ENCODE measurements around the gene CD1E. TPM values are rescaled to one million over a fixed set of nuclear protein-coding genes. Genes with fewer than 3 reads are reported as not detected.

CD1E gene
- total RNA-seq, 1 donor from 2014 or later = not detected

- H3K36me3 Mint-ChIP-seq = no peaks in the 10 kb centered on the region
- no peak overlapping the region for H3K4me3 Mint-ChIP-seq
- H3K4me1 Mint-ChIP-seq (ENCODE audit: unreplicated experiment) = no peaks in the 10 kb centered on the region
- no peak for DNase-seq (ENCODE audit: extremely low spot score, unreplicated experiment)
- peaks cover 6% of the 10 kb centered on the region for H3K27me3 Mint-ChIP-seq
- no peak overlapping the region for H3K27ac Mint-ChIP-seq
- no peaks in the 10 kb centered on the region for H3K9me3 Mint-ChIP-seq
- TF ChIP-seq, protein P1, sequence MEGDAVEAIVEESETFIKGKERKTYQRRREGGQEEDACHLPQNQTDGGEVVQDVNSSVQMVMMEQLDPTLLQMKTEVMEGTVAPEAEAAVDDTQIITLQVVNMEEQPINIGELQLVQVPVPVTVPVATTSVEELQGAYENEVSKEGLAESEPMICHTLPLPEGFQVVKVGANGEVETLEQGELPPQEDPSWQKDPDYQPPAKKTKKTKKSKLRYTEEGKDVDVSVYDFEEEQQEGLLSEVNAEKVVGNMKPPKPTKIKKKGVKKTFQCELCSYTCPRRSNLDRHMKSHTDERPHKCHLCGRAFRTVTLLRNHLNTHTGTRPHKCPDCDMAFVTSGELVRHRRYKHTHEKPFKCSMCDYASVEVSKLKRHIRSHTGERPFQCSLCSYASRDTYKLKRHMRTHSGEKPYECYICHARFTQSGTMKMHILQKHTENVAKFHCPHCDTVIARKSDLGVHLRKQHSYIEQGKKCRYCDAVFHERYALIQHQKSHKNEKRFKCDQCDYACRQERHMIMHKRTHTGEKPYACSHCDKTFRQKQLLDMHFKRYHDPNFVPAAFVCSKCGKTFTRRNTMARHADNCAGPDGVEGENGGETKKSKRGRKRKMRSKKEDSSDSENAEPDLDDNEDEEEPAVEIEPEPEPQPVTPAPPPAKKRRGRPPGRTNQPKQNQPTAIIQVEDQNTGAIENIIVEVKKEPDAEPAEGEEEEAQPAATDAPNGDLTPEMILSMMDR (conservative IDR thresholded peaks at IDR 0.05) = no peak
Measured at GRCh38 chr1:158354255-158354654, 561 bp downstream of the CD1E start.

DNA sequence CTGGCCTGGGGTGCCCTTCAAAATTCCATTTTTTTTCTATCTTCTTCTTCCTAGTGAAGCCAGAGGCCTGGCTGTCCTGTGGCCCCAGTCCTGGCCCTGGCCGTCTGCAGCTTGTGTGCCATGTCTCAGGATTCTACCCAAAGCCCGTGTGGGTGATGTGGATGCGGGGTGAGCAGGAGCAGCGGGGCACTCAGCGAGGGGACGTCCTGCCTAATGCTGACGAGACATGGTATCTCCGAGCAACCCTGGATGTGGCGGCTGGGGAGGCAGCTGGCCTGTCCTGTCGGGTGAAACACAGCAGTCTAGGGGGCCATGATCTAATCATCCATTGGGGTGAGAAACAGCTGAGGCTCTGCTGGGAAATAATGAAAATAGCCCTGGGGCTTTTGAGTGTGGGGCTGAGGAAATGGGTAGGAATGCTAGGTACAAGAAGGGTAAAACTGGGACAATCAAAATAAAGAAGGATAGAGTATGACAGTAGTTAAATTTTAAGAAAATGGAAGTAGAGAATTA lies 2.1 kb downstream of the CD1E start:
- Mint-ChIP-seq H3K4me3 (no peak overlapping the region), H3K36me3 (no peaks in the 10 kb centered on the region), H3K27me3 (peaks cover 6% of the 10 kb centered on the region), H3K9me3 (no peaks in the 10 kb centered on the region), H3K27ac (no peak overlapping the region), H3K4me1 (ENCODE audit: unreplicated experiment) (no peaks in the 10 kb centered on the region)
- TF ChIP-seq, protein P1 (conservative IDR thresholded peaks at IDR 0.05) = no peak
- DNase-seq (ENCODE audit: extremely low spot score, unreplicated experiment) = no peak

GRCh38 chr1:158356616-158357015 lies 2.9 kb downstream of the CD1E start:
- TF ChIP-seq, protein P1 (conservative IDR thresholded peaks at IDR 0.05) = no peak
- Mint-ChIP-seq H3K4me1 (ENCODE audit: unreplicated experiment) (no peaks in the 10 kb centered on the region), H3K36me3 (no peaks in the 10 kb centered on the region), H3K27me3 (peaks cover 6% of the 10 kb centered on the region), H3K4me3 (no peak overlapping the region), H3K27ac (no peak overlapping the region), H3K9me3 (no peaks in the 10 kb centered on the region)
- no peak for DNase-seq (ENCODE audit: extremely low spot score, unreplicated experiment)

DNA sequence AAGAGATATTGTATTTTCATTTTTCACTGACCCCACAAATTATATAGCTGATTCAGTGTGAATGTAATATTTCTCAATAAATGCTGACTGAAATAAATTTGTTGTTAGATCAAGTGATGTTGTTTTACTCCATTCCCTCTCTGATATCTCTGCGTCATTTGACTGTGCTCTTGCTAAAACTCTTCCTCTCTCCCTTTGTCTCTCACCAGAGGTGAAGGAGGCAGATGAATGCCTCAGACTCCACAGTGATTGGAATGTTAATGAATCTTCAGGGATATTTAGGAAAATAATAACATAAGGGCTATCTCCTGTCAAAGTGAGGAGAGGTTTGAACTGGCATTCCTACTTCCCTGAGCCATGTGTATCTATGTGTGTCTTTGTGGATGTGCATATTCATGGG lies 3.7 kb downstream of the CD1E start:
- Mint-ChIP-seq H3K9me3 (no peaks in the 10 kb centered on the region), H3K27me3 (peaks cover 6% of the 10 kb centered on the region), H3K36me3 (no peaks in the 10 kb centered on the region), H3K4me1 (ENCODE audit: unreplicated experiment) (no peaks in the 10 kb centered on the region), H3K4me3 (no peak overlapping the region), H3K27ac (no peak overlapping the region)
- DNase-seq (ENCODE audit: extremely low spot score, unreplicated experiment) = no peak
- TF ChIP-seq, protein P1 (conservative IDR thresholded peaks at IDR 0.05) = no peak

GRCh38 chr1:158362482-158362881 lies 8.8 kb downstream of the CD1E start:
- H3K27ac Mint-ChIP-seq = no peak overlapping the region
- H3K4me3 Mint-ChIP-seq = no peak overlapping the region
- no peak for DNase-seq (ENCODE audit: extremely low spot score, unreplicated experiment)
- peaks cover 5% of the 10 kb centered on the region for H3K9me3 Mint-ChIP-seq
- no peaks in the 10 kb centered on the region for H3K27me3 Mint-ChIP-seq
- no peaks in the 10 kb centered on the region for H3K4me1 Mint-ChIP-seq (ENCODE audit: unreplicated experiment)
- no peaks in the 10 kb centered on the region for H3K36me3 Mint-ChIP-seq
- TF ChIP-seq, protein P1 (conservative IDR thresholded peaks at IDR 0.05) = no peak

DNA sequence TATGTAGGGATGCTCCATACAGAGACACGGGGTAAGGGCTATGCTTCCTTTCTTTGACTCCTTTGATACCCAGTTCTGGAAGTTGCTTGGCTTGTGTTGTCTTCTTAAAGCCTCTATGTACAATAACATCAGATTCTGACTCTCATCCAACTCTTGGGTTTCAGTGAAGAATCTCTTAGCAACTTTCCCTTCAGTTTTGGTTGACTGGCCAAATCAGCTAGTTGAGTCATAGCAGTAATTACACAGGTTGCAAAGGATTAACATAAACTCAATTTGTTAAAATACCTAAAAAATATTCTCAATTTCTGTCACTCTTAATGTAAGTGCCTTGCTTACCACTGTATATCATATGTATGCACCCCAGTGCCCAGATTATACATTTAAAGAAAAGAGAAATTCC lies 9.2 kb downstream of the CD1E start:
- TF ChIP-seq, protein P1 (conservative IDR thresholded peaks at IDR 0.05) = no peak
- Mint-ChIP-seq H3K9me3 (peaks cover 5% of the 10 kb centered on the region), H3K27me3 (no peaks in the 10 kb centered on the region), H3K27ac (no peak overlapping the region), H3K4me1 (ENCODE audit: unreplicated experiment) (no peaks in the 10 kb centered on the region), H3K36me3 (no peaks in the 10 kb centered on the region), H3K4me3 (no peak overlapping the region)
- no peak for DNase-seq (ENCODE audit: extremely low spot score, unreplicated experiment)

All from type B pancreatic cell (in vitro differentiated cells).